Esophagus muscularis mucosa (tissue), 4 donors: ENCODE measurements around the gene CSMD2. TPM values are rescaled to one million over a fixed set of nuclear protein-coding genes. Genes with fewer than 3 reads are reported as not detected.

Source experiments
- DNase-seq: peaks from one replicate; pipeline ENCODE4 v3.0.0-alpha.2; 2017; ENCODE audit errors: extremely low spot score
- H3K27ac ChIP-seq, 4 donors: fragments of 200-600 bp; sonication (generic); replicated peaks in 1 of 4; 1 replicate in 3 of 4; 2 replicates in 1 of 4; pipeline ENCODE4 v1.5.1; 2016 to 2019; ENCODE audit warnings: mild to moderate bottlenecking in 1 of 4
- H3K27me3 ChIP-seq, 4 donors: fragments of 200-600 bp; sonication (generic); one replicate each; pipeline versions ENCODE4 v1.5.1 to v1.6.0; 2016 to 2019
- H3K36me3 ChIP-seq, 4 donors: fragments of 200-600 bp; sonication (generic); one replicate each; pipeline ENCODE4 v1.5.1; 2016 to 2019
- H3K4me1 ChIP-seq, 4 donors: fragments of 200-600 bp; sonication (generic); one replicate each; pipeline ENCODE4 v1.5.1; 2016 to 2019
- H3K4me3 ChIP-seq, 4 donors: fragments of 200-600 bp; sonication (generic); 1 replicate in 2 of 4; 2 replicates in 2 of 4; pipeline ENCODE4 v1.5.1; 2016 to 2019; ENCODE audit warnings: mild to moderate bottlenecking in 4 of 4, moderate library complexity in 1 of 4
- H3K9me3 ChIP-seq, 4 donors: fragments of 200-600 bp; sonication (generic); 1 replicate in 3 of 4; 2 replicates in 1 of 4; pipeline ENCODE4 v1.5.1; 2016 to 2019
- EP300 ChIP-seq: sonication (generic); formaldehyde crosslinking; IDR thresholded peaks from one replicate; pipeline ENCODE4 v1.6.1; 2017; ENCODE audit warnings: antibody characterized with exemption
- POLR2A ChIP-seq: fragments of 450-650 bp; IDR thresholded peaks from one replicate; pipeline ENCODE4 v1.6.1; 2017; ENCODE audit warnings: antibody characterized with exemption, moderate library complexity, mild to moderate bottlenecking, low read depth
- POLR2AphosphoS5 ChIP-seq, 2 donors: sonication (generic); formaldehyde crosslinking; IDR thresholded peaks; one replicate each; pipeline ENCODE4 v1.6.1; 2017; ENCODE audit warnings: antibody characterized with exemption in 2 of 2
- WGBS: methylation state at CpG from one replicate; pipeline ENCODE4 v1.1.5; 2018; 5-methylcytosine and 5-hydroxymethylcytosine counted together
- intact Hi-C: fragments of 100-400 bp; cut with DNase I; formaldehyde crosslinking; loops from one replicate; pipeline ENCODE4 v1.15.1; 2023
- total RNA-seq, 4 donors: library from RNA; depleted of rRNA; stranded (reverse); fragments of >200 nt; gene quantifications; one replicate each; pipeline versions ENCODE4 v1.1.0 to v1.2.1, GENCODE V29; 2016
- TF ChIP-seq, protein P1 (sequence below), 3 experiments: fragments of 200-600 bp in 2 of 3; fragments of 450-650 bp in 1 of 3; sonication (generic) in 2 of 3; IDR thresholded peaks; one replicate each; pipeline ENCODE4 v1.5.1; 2017 to 2019; ENCODE audit warnings: antibody characterized with exemption in 3 of 3, mild to moderate bottlenecking in 2 of 3, moderate library complexity in 1 of 3

Gene CSMD2
- total RNA-seq, 4 donors from 2014 or later: 0.26 to 0.75 (median 0.37) TPM

DNA sequence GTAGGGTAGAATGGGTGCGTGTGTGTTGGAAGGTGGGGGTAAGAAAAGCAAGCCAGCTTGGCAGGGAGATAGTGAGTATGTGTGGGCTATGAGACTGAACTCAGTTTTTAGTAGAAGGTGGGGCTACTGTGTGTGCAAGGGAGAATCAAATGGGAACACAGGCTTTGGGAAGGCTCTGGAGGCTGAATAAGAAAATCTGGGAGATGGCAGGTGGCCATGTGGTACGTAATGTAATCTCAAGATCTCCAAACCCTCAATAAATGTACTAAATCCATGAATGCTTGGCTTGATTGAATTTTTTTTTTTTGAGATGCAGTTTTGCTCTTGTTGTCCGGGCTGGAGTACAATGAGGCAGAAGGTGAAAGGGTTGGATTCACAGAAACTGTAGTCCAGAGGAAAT lies 696.1 kb downstream of the CSMD2 start:
- TF ChIP-seq, protein P1, sequence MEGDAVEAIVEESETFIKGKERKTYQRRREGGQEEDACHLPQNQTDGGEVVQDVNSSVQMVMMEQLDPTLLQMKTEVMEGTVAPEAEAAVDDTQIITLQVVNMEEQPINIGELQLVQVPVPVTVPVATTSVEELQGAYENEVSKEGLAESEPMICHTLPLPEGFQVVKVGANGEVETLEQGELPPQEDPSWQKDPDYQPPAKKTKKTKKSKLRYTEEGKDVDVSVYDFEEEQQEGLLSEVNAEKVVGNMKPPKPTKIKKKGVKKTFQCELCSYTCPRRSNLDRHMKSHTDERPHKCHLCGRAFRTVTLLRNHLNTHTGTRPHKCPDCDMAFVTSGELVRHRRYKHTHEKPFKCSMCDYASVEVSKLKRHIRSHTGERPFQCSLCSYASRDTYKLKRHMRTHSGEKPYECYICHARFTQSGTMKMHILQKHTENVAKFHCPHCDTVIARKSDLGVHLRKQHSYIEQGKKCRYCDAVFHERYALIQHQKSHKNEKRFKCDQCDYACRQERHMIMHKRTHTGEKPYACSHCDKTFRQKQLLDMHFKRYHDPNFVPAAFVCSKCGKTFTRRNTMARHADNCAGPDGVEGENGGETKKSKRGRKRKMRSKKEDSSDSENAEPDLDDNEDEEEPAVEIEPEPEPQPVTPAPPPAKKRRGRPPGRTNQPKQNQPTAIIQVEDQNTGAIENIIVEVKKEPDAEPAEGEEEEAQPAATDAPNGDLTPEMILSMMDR (IDR thresholded peaks at IDR 0.05): no peak
- no peak for TF ChIP-seq EP300
- no peak for TF ChIP-seq POLR2A
- no peak for TF ChIP-seq POLR2AphosphoS5 (IDR thresholded peaks at IDR 0.05)
- H3K27ac ChIP-seq: no peak overlapping the region
- peaks cover 23 to 62% (median 46%) of the 10 kb centered on the region in 4 donors for H3K4me1 ChIP-seq
- intact Hi-C loops: loop anchor here (5.0 kb wide), 1 partner anchor 172 kb away; no protein-coding TSS in a partner anchor
- no peak overlapping the region for H3K4me3 ChIP-seq
- H3K9me3 ChIP-seq: no peaks in the 10 kb centered on the region
- no peak for DNase-seq
- H3K27me3 ChIP-seq: no peaks in the 10 kb centered on the region
- no peaks in the 10 kb centered on the region for H3K36me3 ChIP-seq
- 75% methylated on average over 3 of the region's 3 CpGs for whole genome bisulfite sequencing

DNA sequence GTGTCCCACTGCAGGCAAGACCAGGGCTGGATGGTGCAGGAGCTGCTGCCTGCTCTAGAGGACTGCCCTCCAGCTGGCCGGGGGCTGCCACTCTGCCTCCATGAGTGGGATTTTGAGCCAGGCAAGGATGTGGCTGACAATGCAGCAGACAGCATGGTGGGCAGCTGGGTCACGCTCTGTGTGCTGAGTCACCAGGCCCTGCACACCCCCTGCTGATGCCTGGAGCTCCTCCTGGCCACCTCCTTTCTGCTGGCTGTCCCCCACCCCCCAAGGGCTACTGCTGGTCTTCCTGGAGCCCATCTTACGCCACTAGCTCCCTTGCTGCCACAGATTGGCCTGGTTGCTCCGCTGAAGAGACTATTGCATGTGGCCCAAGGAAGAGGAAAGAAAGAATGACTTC lies 696.5 kb downstream of the CSMD2 start:
- Histone ChIP-seq H3K27me3 (no peaks in the 10 kb centered on the region), H3K9me3 (no peaks in the 10 kb centered on the region), H3K4me3 (no peak overlapping the region), H3K36me3 (no peaks in the 10 kb centered on the region), H3K27ac (no peak overlapping the region), H3K4me1 (peaks cover 23 to 58% (median 42%) of the 10 kb centered on the region in 4 donors)
- no peak for TF ChIP-seq POLR2AphosphoS5 (IDR thresholded peaks at IDR 0.05)
- TF ChIP-seq, protein P1 (IDR thresholded peaks at IDR 0.05): no peak
- TF ChIP-seq POLR2A: no peak
- TF ChIP-seq EP300: no peak
- no peak for DNase-seq
- WGBS: 93% methylated on average over 2 of the region's 4 CpGs
- intact Hi-C loops: loop anchor here (5.0 kb wide), 1 partner anchor 171 kb away; no protein-coding TSS in a partner anchor

DNA sequence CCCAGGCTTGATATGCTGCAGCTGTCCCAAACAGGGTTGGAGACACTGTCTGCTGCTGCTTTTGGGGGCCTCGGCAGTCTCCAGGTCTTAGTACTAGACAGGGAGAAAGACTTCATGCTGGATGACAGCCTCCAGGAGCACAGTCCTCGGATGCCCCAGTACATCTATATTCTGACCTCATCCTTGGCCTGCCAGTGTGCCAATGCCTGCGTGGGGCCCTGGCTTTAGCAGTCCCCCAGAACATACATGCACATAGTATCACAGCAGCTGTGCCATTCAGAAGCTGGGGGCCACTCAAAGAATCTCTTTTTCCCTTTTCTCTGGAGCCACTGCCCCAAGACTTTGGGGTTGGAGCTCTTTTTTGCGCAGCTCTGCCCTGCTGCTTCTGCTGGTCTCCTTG lies 697.0 kb downstream of the CSMD2 start:
- intact Hi-C loops: loop anchor here (5.0 kb wide), 1 partner anchor 171 kb away; no protein-coding TSS in a partner anchor
- Histone ChIP-seq H3K9me3 (no peaks in the 10 kb centered on the region), H3K27ac (no peak overlapping the region)

DNA sequence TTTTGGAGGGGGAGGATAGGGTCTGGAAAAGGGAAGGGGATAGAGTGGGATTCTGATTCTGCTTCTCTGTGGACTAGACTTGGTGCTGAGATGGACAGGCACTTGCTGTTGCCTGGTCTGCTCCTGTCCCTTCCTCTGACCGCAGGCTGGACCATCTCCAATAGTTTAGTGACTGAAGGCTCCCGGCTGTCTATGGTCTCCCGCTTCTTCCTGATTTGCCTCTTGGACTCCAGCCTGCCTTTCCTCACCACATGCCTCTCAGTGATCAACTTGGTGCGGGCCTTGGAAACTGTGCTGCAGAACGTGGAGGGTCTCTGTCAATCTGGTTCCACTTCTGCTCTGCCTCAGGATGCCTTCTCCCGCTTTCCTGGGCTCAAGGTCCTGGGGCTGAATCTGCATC lies 698.9 kb downstream of the CSMD2 start:
- Histone ChIP-seq H3K9me3 (no peaks in the 10 kb centered on the region), H3K4me1 (peaks cover 19 to 55% (median 36%) of the 10 kb centered on the region in 4 donors), H3K4me3 (no peak overlapping the region), H3K36me3 (no peaks in the 10 kb centered on the region), H3K27ac (no peak overlapping the region), H3K27me3 (no peaks in the 10 kb centered on the region)
- TF ChIP-seq POLR2AphosphoS5 (IDR thresholded peaks at IDR 0.05) (no peak), EP300 (no peak), POLR2A (no peak)
- TF ChIP-seq, protein P1 (IDR thresholded peaks at IDR 0.05): no peak
- intact Hi-C loops: loop anchor here (5.0 kb wide), 1 partner anchor 169 kb away; no protein-coding TSS in a partner anchor
- no peak for DNase-seq
- 39% methylated on average over 6 of the region's 6 CpGs for WGBS

More for the DNA sequence above, 697.0 kb downstream of the CSMD2 start:
- H3K4me1 ChIP-seq: peaks cover 18 to 53% (median 37%) of the 10 kb centered on the region in 4 donors
- WGBS: 79% methylated on average over 3 of the region's 4 CpGs
- no peaks in the 10 kb centered on the region for H3K36me3 ChIP-seq
- no peaks in the 10 kb centered on the region for H3K27me3 ChIP-seq
- no peak overlapping the region for H3K4me3 ChIP-seq
- no peak for DNase-seq
- TF ChIP-seq, protein P1 (IDR thresholded peaks at IDR 0.05): no peak
- TF ChIP-seq POLR2AphosphoS5 (IDR thresholded peaks at IDR 0.05) (no peak), EP300 (no peak), POLR2A (no peak)

DNA sequence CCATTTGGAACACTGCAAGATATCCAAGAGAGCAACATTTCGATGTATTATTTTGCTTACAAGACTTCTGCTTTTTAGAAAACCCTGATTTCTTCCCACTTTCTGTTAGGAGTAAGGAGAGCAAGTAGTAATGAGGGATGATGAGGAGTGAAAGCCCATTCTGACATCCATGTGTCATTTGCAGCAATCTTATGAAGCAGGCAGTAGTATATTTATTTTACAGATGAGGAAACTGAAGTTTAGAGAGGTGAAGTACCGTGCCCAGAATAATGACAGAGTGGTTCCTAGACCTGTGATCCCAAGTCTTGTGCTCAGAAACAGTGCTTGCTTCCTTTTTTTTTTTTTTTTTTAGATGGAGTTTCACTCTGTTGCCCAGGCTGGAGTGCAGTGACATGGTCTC lies 699.7 kb downstream of the CSMD2 start:
- no peaks in the 10 kb centered on the region for H3K27me3 ChIP-seq
- no peak for TF ChIP-seq POLR2AphosphoS5 (IDR thresholded peaks at IDR 0.05)
- no peak for TF ChIP-seq POLR2A
- TF ChIP-seq, protein P1 (IDR thresholded peaks at IDR 0.05): no peak
- no peak for TF ChIP-seq EP300
- no peaks in the 10 kb centered on the region for H3K9me3 ChIP-seq
- WGBS: 60% methylated on average over 2 of the region's 2 CpGs
- no peak for DNase-seq
- no peak overlapping the region for H3K4me3 ChIP-seq
- no peaks in the 10 kb centered on the region for H3K36me3 ChIP-seq
- intact Hi-C loops: loop anchor here (5.0 kb wide), 1 partner anchor 168 kb away; no protein-coding TSS in a partner anchor
- peaks cover 19 to 55% (median 35%) of the 10 kb centered on the region in 4 donors for H3K4me1 ChIP-seq
- no peak overlapping the region for H3K27ac ChIP-seq
